Lower leg skin (tissue), 3 donors: ENCODE measurements around the gene EPS8L3.

Experiments used
- CTCF ChIP-seq, 3 donors: fragments of 450-650 bp; IDR thresholded peaks; one replicate each; pipeline ENCODE4 v1.5.1; 2016; ENCODE audit warnings: antibody characterized with exemption in 3 of 3, mild to moderate bottlenecking in 3 of 3, moderate library complexity in 2 of 3
- POLR2A ChIP-seq, 2 donors: fragments of 450-650 bp; IDR thresholded peaks; one replicate each; pipeline ENCODE4 v1.6.1; 2016 to 2017; ENCODE audit warnings: antibody characterized with exemption in 2 of 2, mild to moderate bottlenecking in 1 of 2, moderate library complexity in 1 of 2

- no peak for TF ChIP-seq CTCF (IDR thresholded peaks at IDR 0.05)
- TF ChIP-seq POLR2A (IDR thresholded peaks at IDR 0.05), result no peak
Observed at GRCh38 chr1:109793089-109793485, 29.4 kb upstream of the EPS8L3 start.
